Heart left ventricle (tissue), 16 donors: ENCODE data around the gene AOC2. TPM values are rescaled to one million over a fixed set of nuclear protein-coding genes. Genes with fewer than 3 reads are reported as not detected.
A peak's percentile ranks its signal among the peaks of the same experiment; 100 is the strongest.

Source experiments
- ATAC-seq, 4 donors: fragments of 200-7000 bp; cut with Tn5 transposase; one replicate each; pipeline ENCODE4 v1.9.1; 2020 to 2022; ENCODE audit warnings: moderate library complexity in 4 of 4, mild to moderate bottlenecking in 3 of 4, moderate number of reproducible peaks in 1 of 4
- DNase-seq, 5 donors: peaks; one replicate each; pipeline ENCODE4 v3.0.0-alpha.2; 2020
- H3K27ac ChIP-seq, 12 donors: fragments of 200-600 bp; sonication (generic) in 4 of 12; one replicate each; pipeline versions ENCODE4 v1.5.0 to v1.8.0; 2016 to 2022; ENCODE audit warnings: mild to moderate bottlenecking in 2 of 12
- H3K27me3 ChIP-seq, 9 donors: fragments of 200-600 bp; sonication (generic) in 2 of 9; one replicate each; pipeline versions ENCODE4 v1.5.1 to v1.8.0; 2016 to 2022; ENCODE audit warnings: mild to moderate bottlenecking in 3 of 9
- H3K36me3 ChIP-seq, 9 donors: fragments of 200-600 bp; sonication (generic) in 2 of 9; one replicate each; pipeline versions ENCODE4 v1.5.0 to v1.8.0; 2018 to 2022; ENCODE audit warnings: mild to moderate bottlenecking in 2 of 9
- H3K4me1 ChIP-seq, 12 donors: fragments of 200-600 bp; sonication (generic) in 4 of 12; one replicate each; pipeline versions ENCODE4 v1.5.0 to v1.8.0; 2016 to 2022; ENCODE audit warnings: mild to moderate bottlenecking in 3 of 12
- H3K4me3 ChIP-seq, 12 donors: fragments of 200-600 bp; sonication (generic) in 4 of 12; one replicate each; pipeline versions ENCODE4 v1.5.0 to v1.8.0; 2017 to 2022; ENCODE audit warnings: mild to moderate bottlenecking in 9 of 12, moderate library complexity in 4 of 12
- H3K9me3 ChIP-seq, 12 donors: fragments of 200-600 bp; sonication (generic) in 4 of 12; one replicate each; pipeline versions ENCODE4 v1.5.0 to v1.8.0; 2016 to 2022; ENCODE audit warnings: mild to moderate bottlenecking in 1 of 12
- POLR2A ChIP-seq, 2 donors: fragments of 450-650 bp; IDR thresholded peaks; one replicate each; pipeline ENCODE4 v1.6.1; 2017; ENCODE audit warnings: antibody characterized with exemption in 2 of 2, mild to moderate bottlenecking in 2 of 2, moderate library complexity in 2 of 2
- WGBS, 4 donors: extraction: QIAGEN DNeasy Blood & Tissue Kit in 2 of 4; methylation state at CpG; one replicate each; pipeline versions ENCODE4 v1.1.5 to v1.1.7; 2013 to 2018; 5-methylcytosine and 5-hydroxymethylcytosine counted together
- intact Hi-C, 10 donors: fragments of 100-400 bp; cut with DNase I; formaldehyde crosslinking; loops; one replicate each; pipeline versions ENCODE4 v1.11.1 to v1.14.2; 2022
- polyA plus RNA-seq, 2 donors: library from polyadenylated mRNA; stranded (reverse); fragments of 200-250 nt; gene quantifications; one replicate each; pipeline ENCODE4 v1.2.3, GENCODE V29; 2013
- total RNA-seq, 9 donors: library from RNA; depleted of rRNA in 2 of 9; stranded (reverse); fragments of >200 nt in 2 of 9; fragmentation: NEBNext Ultra II Directional in 3 of 9; extraction: Animal tissue kit (Norgen Biotek cat#: 25700) in 3 of 9; gene quantifications; one replicate each; pipeline versions ENCODE4 v1.1.0 to v1.2.4, GENCODE V29; 2016 to 2023
- TF ChIP-seq, protein P1 (sequence below), 12 donors: fragments of 200-600 bp; sonication (generic) in 4 of 12; IDR thresholded peaks; one replicate each; pipeline versions ENCODE4 v1.5.0 to v1.8.0; 2018 to 2022; ENCODE audit warnings: antibody characterized with exemption in 12 of 12, mild to moderate bottlenecking in 5 of 12
- donor health status: ischemic (EF 13 %, LVEDD 7.1; RV severe dilation, severe dysfunction).
- donor health status: healthy with polysubstance abuse.
- donor health status: DM: no; HTN: yes; CAD: no.
- donor health status: DM: no; HTN: no; CAD: no.
- donor health status: ischemic (EF 25% LVEDD 6.9; RV normal size, moderate dysfunction).
- donor health status: ischemic (EF 25% LVEDD 5.7; RV mildly dilated, moderate dysfunction).
- donor health status: healthy.
- donor health status: DM: yes; HTN: yes; CAD: no.
- donor health status: ischemic (EF 35%, LVEDD 5.7; RV mildly dilated, moderate dysfunction).
- donor health status: nonischemic (EF 11% LVEDD 7.7; RV severe dilation, severe dysfunction).
- donor health status: DM: yes; HTN: yes; CAD: no.
- donor health status: PGD.
- donor health status: ischemic (EF 29% LVEDD 5.4; RV normal size, mild dysfunction).
- donor health status: nonischemic (EF 23%, LVEDD 6.1; RV moderate dilation, normal function).

Gene AOC2
- total and polyA plus RNA-seq, 11 donors: 0.21 to 0.88 (median 0.44) TPM

DNA sequence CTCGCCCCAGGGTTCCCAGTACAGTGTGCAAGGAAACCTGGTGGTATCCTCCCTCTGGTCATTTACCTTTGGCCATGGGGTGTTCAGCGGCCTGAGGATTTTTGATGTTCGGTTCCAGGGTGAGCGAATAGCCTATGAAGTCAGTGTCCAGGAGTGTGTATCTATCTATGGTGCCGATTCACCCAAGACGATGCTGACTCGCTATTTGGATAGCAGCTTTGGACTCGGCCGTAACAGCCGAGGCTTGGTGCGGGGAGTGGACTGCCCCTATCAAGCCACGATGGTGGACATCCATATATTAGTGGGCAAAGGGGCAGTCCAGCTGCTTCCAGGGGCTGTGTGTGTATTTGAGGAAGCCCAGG, 1.2 kb downstream of the AOC2 start:
- H3K9me3 ChIP-seq: no peaks in the 10 kb centered on the region
- H3K4me1 ChIP-seq: peaks cover 0 to 25% (median 8%) of the 10 kb centered on the region in 12 donors
- no peak overlapping the region for H3K27ac ChIP-seq
- no peak for DNase-seq
- WGBS, 4 donors: 90 to 96% (median 92%) methylated on average over 11 to 12 of the region's 12 CpGs
- peaks cover 0 to 53% (median 49%) of the 10 kb centered on the region in 9 donors for H3K36me3 ChIP-seq
- intact Hi-C loops: loop anchor here in 4 of 10 donors (2.0 to 5.0 kb wide), 3 partner anchors 47 to 91 kb away; no protein-coding TSS in a partner anchor
- TF ChIP-seq, protein P1, sequence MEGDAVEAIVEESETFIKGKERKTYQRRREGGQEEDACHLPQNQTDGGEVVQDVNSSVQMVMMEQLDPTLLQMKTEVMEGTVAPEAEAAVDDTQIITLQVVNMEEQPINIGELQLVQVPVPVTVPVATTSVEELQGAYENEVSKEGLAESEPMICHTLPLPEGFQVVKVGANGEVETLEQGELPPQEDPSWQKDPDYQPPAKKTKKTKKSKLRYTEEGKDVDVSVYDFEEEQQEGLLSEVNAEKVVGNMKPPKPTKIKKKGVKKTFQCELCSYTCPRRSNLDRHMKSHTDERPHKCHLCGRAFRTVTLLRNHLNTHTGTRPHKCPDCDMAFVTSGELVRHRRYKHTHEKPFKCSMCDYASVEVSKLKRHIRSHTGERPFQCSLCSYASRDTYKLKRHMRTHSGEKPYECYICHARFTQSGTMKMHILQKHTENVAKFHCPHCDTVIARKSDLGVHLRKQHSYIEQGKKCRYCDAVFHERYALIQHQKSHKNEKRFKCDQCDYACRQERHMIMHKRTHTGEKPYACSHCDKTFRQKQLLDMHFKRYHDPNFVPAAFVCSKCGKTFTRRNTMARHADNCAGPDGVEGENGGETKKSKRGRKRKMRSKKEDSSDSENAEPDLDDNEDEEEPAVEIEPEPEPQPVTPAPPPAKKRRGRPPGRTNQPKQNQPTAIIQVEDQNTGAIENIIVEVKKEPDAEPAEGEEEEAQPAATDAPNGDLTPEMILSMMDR (IDR thresholded peaks at IDR 0.05): no peak
- TF ChIP-seq POLR2A (IDR thresholded peaks at IDR 0.05): no peak
- H3K4me3 ChIP-seq: no peak overlapping the region
- ATAC-seq: no peak
- H3K27me3 ChIP-seq: no peaks in the 10 kb centered on the region

DNA sequence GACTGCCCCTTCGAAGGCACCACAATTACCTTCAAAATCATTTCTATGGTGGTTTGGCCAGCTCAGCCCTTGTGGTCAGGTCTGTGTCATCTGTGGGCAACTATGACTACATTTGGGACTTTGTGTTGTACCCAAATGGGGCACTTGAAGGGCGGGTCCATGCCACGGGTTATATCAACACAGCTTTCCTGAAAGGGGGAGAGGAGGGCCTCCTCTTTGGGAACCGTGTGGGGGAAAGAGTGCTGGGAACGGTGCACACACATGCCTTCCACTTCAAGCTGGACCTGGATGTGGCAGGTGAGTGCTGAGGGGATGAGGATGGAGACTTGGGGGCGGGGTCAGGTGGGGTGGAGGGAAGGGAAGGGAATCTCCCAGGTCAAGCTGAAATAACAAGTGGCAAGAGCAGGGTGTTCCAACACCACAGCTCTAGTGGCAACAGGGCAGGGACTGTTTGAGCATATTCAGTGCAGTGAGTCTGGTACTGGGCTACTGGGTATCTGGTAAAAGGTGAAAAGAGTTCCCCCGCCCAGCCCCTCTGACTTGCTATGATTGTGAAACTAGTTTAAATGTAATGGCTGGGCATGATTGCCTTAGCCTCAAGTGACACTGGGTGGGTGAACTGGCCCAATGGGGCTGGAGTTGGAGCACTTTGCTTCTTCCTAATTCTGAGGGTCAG, 1.7 kb downstream of the AOC2 start:
- no peaks in the 10 kb centered on the region for H3K27me3 ChIP-seq
- no peak overlapping the region for H3K4me3 ChIP-seq
- DNase-seq (no peak), ATAC-seq (no peak)
- H3K9me3 ChIP-seq: no peaks in the 10 kb centered on the region
- intact Hi-C loops: loop anchor here in 4 of 10 donors (2.0 to 5.0 kb wide), 3 partner anchors 46 to 91 kb away; no protein-coding TSS in a partner anchor
- 75 to 81% (median 78%) methylated on average over 7 of the region's 7 CpGs for WGBS, 4 donors
- H3K27ac ChIP-seq: peak overlapping the region in 1 of 12 donors; percentile 27
- H3K36me3 ChIP-seq: peaks cover 0 to 48% (median 45%) of the 10 kb centered on the region in 9 donors
- peaks cover 0 to 29% (median 10%) of the 10 kb centered on the region in 12 donors for H3K4me1 ChIP-seq
- no peak for TF ChIP-seq POLR2A (IDR thresholded peaks at IDR 0.05)
- TF ChIP-seq, protein P1 (IDR thresholded peaks at IDR 0.05): no peak

DNA sequence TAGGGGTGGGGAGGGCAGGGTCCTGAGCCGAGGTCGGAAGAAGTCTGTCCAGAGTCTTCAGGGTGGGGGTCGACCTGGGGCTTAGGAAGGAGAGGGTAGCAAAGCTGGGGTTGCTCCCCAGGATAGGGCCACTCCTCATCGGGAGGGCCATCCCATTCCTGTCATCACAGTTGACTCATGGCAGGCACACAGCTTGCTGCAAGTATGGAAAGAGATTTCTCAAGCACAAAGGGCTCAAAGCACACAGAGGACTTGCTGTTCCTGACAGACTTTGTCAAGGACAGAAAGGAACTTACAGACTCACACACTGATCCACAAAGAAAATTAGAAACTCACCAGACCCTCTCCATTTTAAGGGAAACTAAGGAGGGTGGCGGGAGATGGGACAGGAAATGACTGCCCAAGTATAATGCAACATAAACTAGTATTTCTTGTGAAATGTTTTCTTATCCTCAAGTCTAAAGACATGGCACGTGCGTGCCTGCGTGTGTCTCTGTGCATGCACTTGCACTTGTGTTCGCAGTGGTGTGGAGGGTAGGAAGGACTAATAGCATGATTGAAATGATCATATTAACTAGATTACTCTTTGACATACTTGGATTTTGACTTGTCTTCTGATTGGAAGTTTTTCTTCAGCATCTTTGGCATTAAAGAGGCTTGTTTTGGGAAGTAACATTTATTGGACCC, 2.4 kb downstream of the AOC2 start:
- TF ChIP-seq, protein P1 (IDR thresholded peaks at IDR 0.05): no peak
- no peak for TF ChIP-seq POLR2A (IDR thresholded peaks at IDR 0.05)
- H3K36me3 ChIP-seq: peaks cover 0 to 41% (median 38%) of the 10 kb centered on the region in 9 donors
- ATAC-seq: peak in 2 of 4 donors; percentile 28 to 46
- no peaks in the 10 kb centered on the region for H3K9me3 ChIP-seq
- peaks cover 0 to 29% (median 10%) of the 10 kb centered on the region in 12 donors for H3K4me1 ChIP-seq
- H3K4me3 ChIP-seq: no peak overlapping the region
- H3K27me3 ChIP-seq: no peaks in the 10 kb centered on the region
- 62 to 69% (median 63%) methylated on average over 8 to 9 of the region's 9 CpGs for WGBS, 4 donors
- peak overlapping the region in 2 of 12 donors; percentile 24 to 27 for H3K27ac ChIP-seq
- no peak for DNase-seq
- intact Hi-C loops: loop anchor here in 1 of 10 donors (5.0 kb wide), 1 partner anchor 46 kb away; no protein-coding TSS in a partner anchor

DNA sequence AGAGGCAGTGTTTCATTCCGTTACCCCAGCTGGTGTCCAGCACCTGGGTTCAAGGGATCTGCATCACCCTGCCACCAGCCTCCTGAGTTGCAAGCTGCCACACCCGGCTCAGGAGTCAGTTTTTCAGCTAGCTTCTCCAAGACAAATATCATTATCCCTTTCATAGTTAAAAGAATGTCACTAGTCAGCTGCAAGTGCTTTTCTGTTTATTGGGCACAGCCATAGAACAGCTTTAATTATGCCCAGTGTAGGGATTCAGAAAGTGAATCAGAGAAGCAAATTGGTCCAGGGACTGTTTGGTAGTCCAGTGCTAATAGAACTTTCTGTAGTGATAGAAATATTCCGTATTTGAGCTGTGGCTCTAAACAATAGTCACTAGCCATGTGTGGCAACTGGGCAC, 3.7 kb downstream of the AOC2 start:
- DNase-seq: no peak
- ATAC-seq: no peak
- intact Hi-C loops: loop anchor here in 1 of 10 donors (5.0 kb wide), 1 partner anchor 44 kb away; no protein-coding TSS in a partner anchor
- Histone ChIP-seq H3K36me3 (peaks cover 0 to 28% (median 24%) of the 10 kb centered on the region in 9 donors), H3K27ac (no peak overlapping the region), H3K9me3 (no peaks in the 10 kb centered on the region), H3K27me3 (no peaks in the 10 kb centered on the region), H3K4me3 (no peak overlapping the region), H3K4me1 (peaks cover 0 to 32% (median 10%) of the 10 kb centered on the region in 12 donors)
- WGBS, 4 donors: 91 to 97% (median 95%) methylated on average over 3 of the region's 3 CpGs
- TF ChIP-seq, protein P1 (IDR thresholded peaks at IDR 0.05): no peak
- TF ChIP-seq POLR2A (IDR thresholded peaks at IDR 0.05): no peak
